Measurements from ENCODE around the gene UBR2. TPM values are rescaled to one million over a fixed set of nuclear protein-coding genes. Genes with fewer than 3 reads are reported as not detected.

UBR2 gene
- total and polyA plus RNA-seq, 2 of the 4 experiments (the other 2 are of a cell fraction): 7.7 to 32.3 TPM

GRCh38 chr6:42704937-42705374 is 141.1 kb downstream of the UBR2 start:
- ATAC-seq (ENCODE audit: low read depth): no peak
- in situ Hi-C loops (cut with MboI; ENCODE audit: low sequenced_read_pairs): no loop called here

More at GRCh38 chr6:42704937-42705374, 141.1 kb downstream of the UBR2 start:
- ChIA-PET POLR2A (ENCODE audit: unreplicated experiment) (no interaction called here), CTCF (no interaction called here)
- H4K20me1 ChIP-seq (ENCODE audit: insufficient read depth, low read length): no peaks in the 10 kb centered on the region
- H3K18ac ChIP-seq (ENCODE audit: low read depth, low read length): no peak overlapping the region
- WGBS, 2 experiments (ENCODE audit: extremely low coverage in 2 of 2, insufficient read length in 1 of 2): 92% methylated on average over 2 of the region's 4 CpGs; no CpG with 5 or more reads in 1 of the 2 experiments
- H3K9me3 ChIP-seq (ENCODE audit: control insufficient read depth, insufficient read depth, low read length): no peaks in the 10 kb centered on the region
- no peak overlapping the region for H4K91ac ChIP-seq (ENCODE audit: insufficient read depth, low read depth, low read length)
- dilution Hi-C loops (cut with HindIII; ENCODE audit: low sequenced_read_pairs, unreplicated experiment): no loop called here
- no peak overlapping the region for H2AK9ac ChIP-seq (replicated peaks; ENCODE audit: low read depth, low read length, poor library complexity)
- no peak overlapping the region for H4K5ac ChIP-seq (ENCODE audit: low read depth, low read length)
- H3K9me1 ChIP-seq (ENCODE audit: insufficient read depth, low read length): peaks cover 14% of the 10 kb centered on the region
- H4K8ac ChIP-seq (ENCODE audit: low read depth in 2 of 2, low read length in 2 of 2): no peak overlapping the region
- no TSS peak for BruUV-seq (replicated peaks)
- no peaks in the 10 kb centered on the region for H3K27me3 ChIP-seq (ENCODE audit: control insufficient read depth, insufficient read depth, low read length)
- no peak overlapping the region for H3K56ac ChIP-seq (ENCODE audit: extremely low read depth, insufficient read depth, low read length)
- peaks cover 1% of the 10 kb centered on the region; the same call in 1 of the 2 replicates for H3K36me3 ChIP-seq (ENCODE audit: control insufficient read depth, insufficient read depth, low read length)
- H3K14ac ChIP-seq (replicated peaks; ENCODE audit: low read depth, low read length): no peak overlapping the region
- H3K79me1 ChIP-seq (ENCODE audit: low read depth in 1 of 2, low read length in 2 of 2): no peaks in the 10 kb centered on the region
- no peak overlapping the region for H3K4ac ChIP-seq (ENCODE audit: low read depth, low read length)
- no peak overlapping the region for H2BK20ac ChIP-seq (ENCODE audit: low read depth, low read length)
- H2BK5ac ChIP-seq (ENCODE audit: low read depth, low read length, poor library complexity, severe bottlenecking): no peak overlapping the region
- H3K23ac ChIP-seq (ENCODE audit: low read depth, low read length): no peak overlapping the region
- no peak overlapping the region for H3K27ac ChIP-seq (ENCODE audit: insufficient read depth, low read length)
- no peak overlapping the region for H2AK5ac ChIP-seq (ENCODE audit: low read depth, low read length)
- TF ChIP-seq ELK1 (IDR thresholded peaks at IDR 0.05; ENCODE audit: borderline replicate concordance, low read depth, low read length): no peak
- no peak for TF ChIP-seq RFX5 (IDR thresholded peaks at IDR 0.05; ENCODE audit: low read depth, low read length)
- no peak for TF ChIP-seq FOS (IDR thresholded peaks at IDR 0.05; ENCODE audit: low read depth, low read length)
- H3K4me2 ChIP-seq (ENCODE audit: low read depth, low read length): no peak overlapping the region
- no peak overlapping the region for H3K4me3 ChIP-seq (ENCODE audit: insufficient read depth, low read depth, low read length)
- intact Hi-C loops (cut with micrococcal nuclease): no loop called here
- no peak overlapping the region for H2BK120ac ChIP-seq (ENCODE audit: low read depth, low read length)
- H3K9ac ChIP-seq (ENCODE audit: low read depth, low read length): no peak overlapping the region
- no peak overlapping the region for H2BK15ac ChIP-seq (ENCODE audit: low read depth, low read length)
- peaks cover 5% of the 10 kb centered on the region for H3K4me1 ChIP-seq (ENCODE audit: control insufficient read depth, insufficient read depth, low read length)
- H2AFZ ChIP-seq (replicated peaks; ENCODE audit: low read length, poor library complexity): no peak overlapping the region
- DNase-seq: no peak
